ENCODE measurements around the gene F8A3.
"Not testable (repeated sequence)": the region's sequence is repeated elsewhere in the genome, so short reads cannot be mapped to it uniquely, and the experiment has no call there.

- not testable (repeated sequence) for TF ChIP-seq USF2 (IDR thresholded peaks at IDR 0.05; ENCODE audit: low read depth, low read length); USF2 (CRISPR knock-in tag; IDR thresholded peaks at IDR 0.05; ENCODE audit: borderline replicate concordance); HBP1 (CRISPR knock-in tag; IDR thresholded peaks at IDR 0.05; ENCODE audit: low read depth); CHD2 (IDR thresholded peaks at IDR 0.05; ENCODE audit: low read depth, low read length)
Observed at GRCh38 chrX:155477136-155477535, 18.7 kb upstream of the F8A3 start.
